Right ventricle myocardium inferior (tissue), 1 donor: ENCODE measurements around the gene DFFB. TPM values are rescaled to one million over a fixed set of nuclear protein-coding genes. Genes with fewer than 3 reads are reported as not detected.

Experiments used
- ATAC-seq: fragments of 200-7000 bp; cut with Tn5 transposase; one replicate; pipeline ENCODE4 v1.9.1; 2020; ENCODE audit warnings: mild to moderate bottlenecking, moderate library complexity
- DNase-seq: peaks from one replicate; pipeline ENCODE4 v3.0.0; 2021; ENCODE audit errors: missing footprints
- intact Hi-C: fragments of 100-400 bp; cut with DNase I; formaldehyde crosslinking; loops from one replicate; pipeline ENCODE4 v1.11.0; 2022
- total RNA-seq: library from RNA; stranded (reverse); fragmentation: NEBNext Ultra II Directional; extraction: Animal tissue kit (Norgen Biotek cat#: 25700); gene quantifications from one replicate; pipeline ENCODE4 v1.2.1, GENCODE V29; 2021
- donor health status: DM: no; HTN: yes; CAD: no; lungs with severe emphysema.

DFFB gene
- total RNA-seq, 1 donor from 2014 or later: 3.3 TPM

GRCh38 chr1:3863231-3863935, 6.1 kb downstream of the DFFB start:
- intact Hi-C loops: no loop called here
- DNase-seq (no peak), ATAC-seq (no peak)

GRCh38 chr1:3864884-3865283, 7.6 kb downstream of the DFFB start:
- ATAC-seq: no peak
- intact Hi-C loops: no loop called here
- no peak for DNase-seq

GRCh38 chr1:3865606-3866160, 8.4 kb downstream of the DFFB start:
- intact Hi-C loops: no loop called here
- ATAC-seq: no peak

GRCh38 chr1:3868464-3869006, 11.3 kb downstream of the DFFB start:
- intact Hi-C loops: no loop called here
- ATAC-seq: peak; percentile 23
- no peak for DNase-seq

More at GRCh38 chr1:3865606-3866160, 8.4 kb downstream of the DFFB start:
- DNase-seq: no peak

GRCh38 chr1:3869751-3870301, 12.6 kb downstream of the DFFB start:
- DNase-seq (no peak), ATAC-seq (no peak)
- intact Hi-C loops: no loop called here

- ATAC-seq: no peak
- intact Hi-C loops: no loop called here
Observed at GRCh38 chr1:3871451-3871805, 14.2 kb downstream of the DFFB start.

GRCh38 chr1:3872546-3872945, 15.3 kb downstream of the DFFB start:
- intact Hi-C loops: no loop called here
- ATAC-seq: no peak

More at GRCh38 chr1:3871451-3871805, 14.2 kb downstream of the DFFB start:
- no peak for DNase-seq

GRCh38 chr1:3874736-3875135, 17.5 kb downstream of the DFFB start:
- DNase-seq: no peak
- ATAC-seq: no peak
- intact Hi-C loops: no loop called here

More at GRCh38 chr1:3872546-3872945, 15.3 kb downstream of the DFFB start:
- no peak for DNase-seq

- intact Hi-C loops: no loop called here
- DNase-seq (no peak), ATAC-seq (no peak)
Observed at GRCh38 chr1:3876716-3877115, 19.4 kb downstream of the DFFB start.

- no peak for ATAC-seq
- intact Hi-C loops: no loop called here
Observed at GRCh38 chr1:3879099-3879498, 21.8 kb downstream of the DFFB start.

GRCh38 chr1:3879787-3880428, 22.6 kb downstream of the DFFB start:
- intact Hi-C loops: no loop called here
- DNase-seq (no peak), ATAC-seq (no peak)

More at GRCh38 chr1:3879099-3879498, 21.8 kb downstream of the DFFB start:
- no peak for DNase-seq

GRCh38 chr1:3880429-3881192, 23.3 kb downstream of the DFFB start:
- ATAC-seq: no peak
- intact Hi-C loops: no loop called here
- DNase-seq: no peak

GRCh38 chr1:3881193-3881480, 23.9 kb downstream of the DFFB start:
- intact Hi-C loops: no loop called here
- ATAC-seq (no peak), DNase-seq (no peak)

GRCh38 chr1:3883194-3883925, 26.1 kb downstream of the DFFB start:
- DNase-seq (no peak), ATAC-seq (no peak)
- intact Hi-C loops: no loop called here

- ATAC-seq: no peak
- no peak for DNase-seq
- intact Hi-C loops: no loop called here
Observed at GRCh38 chr1:3884966-3885365, 27.7 kb downstream of the DFFB start.

- DNase-seq (no peak), ATAC-seq (no peak)
- intact Hi-C loops: no loop called here
Observed at GRCh38 chr1:3885611-3886010, 28.3 kb downstream of the DFFB start.

- no peak for ATAC-seq
- intact Hi-C loops: no loop called here
- DNase-seq: no peak
Observed at GRCh38 chr1:3886106-3886670, 28.9 kb downstream of the DFFB start.

- DNase-seq (no peak), ATAC-seq (no peak)
- intact Hi-C loops: no loop called here
Observed at GRCh38 chr1:3886691-3887090, 29.4 kb downstream of the DFFB start.
